Omental fat pad (tissue), 4 donors: Measurements from ENCODE around the gene ATXN7L3. TPM values are rescaled to one million over a fixed set of nuclear protein-coding genes. Genes with fewer than 3 reads are reported as not detected.
A peak's percentile ranks its signal among the peaks of the same experiment; 100 is the strongest.

ENCODE experiments used
- ATAC-seq: fragments of 150-250 bp; one replicate; pipeline ENCODE4 v1.9.1; 2016; ENCODE audit warnings: mild to moderate bottlenecking, moderate library complexity; ENCODE audit not compliant: low FRiP score
- DNase-seq: peaks from one replicate; pipeline ENCODE4 v3.0.0-alpha.2; 2019; ENCODE audit warnings: low spot score
- total RNA-seq, 4 donors: library from RNA; depleted of rRNA; stranded (reverse); fragments of >200 nt; gene quantifications; one replicate each; pipeline ENCODE4 v1.1.0, GENCODE V29; 2016
- TF ChIP-seq, protein P1 (sequence below), 3 donors: fragments of 450-650 bp; IDR thresholded peaks; one replicate each; pipeline ENCODE4 v1.5.1; 2016 to 2017; ENCODE audit warnings: antibody characterized with exemption in 3 of 3, mild to moderate bottlenecking in 3 of 3, moderate library complexity in 2 of 3

ATXN7L3 gene
- total RNA-seq, 4 donors from 2014 or later, result 37.8 to 55.2 (median 45.0) TPM

DNA sequence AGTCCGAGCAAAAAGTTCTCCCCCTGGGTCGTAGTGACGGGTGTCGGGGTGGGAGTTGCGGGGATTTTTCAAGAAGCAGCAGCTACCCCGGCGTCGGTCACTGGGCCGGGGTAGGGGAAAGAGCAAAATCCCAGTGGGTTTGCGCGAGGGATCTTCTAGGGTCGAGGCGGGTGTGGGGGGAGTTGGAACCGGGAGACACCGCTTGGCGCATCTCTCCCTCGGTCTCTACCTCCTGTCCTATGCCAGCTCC, 22.1 kb upstream of the ATXN7L3 start:
- ATAC-seq, result no peak
- TF ChIP-seq, protein P1, sequence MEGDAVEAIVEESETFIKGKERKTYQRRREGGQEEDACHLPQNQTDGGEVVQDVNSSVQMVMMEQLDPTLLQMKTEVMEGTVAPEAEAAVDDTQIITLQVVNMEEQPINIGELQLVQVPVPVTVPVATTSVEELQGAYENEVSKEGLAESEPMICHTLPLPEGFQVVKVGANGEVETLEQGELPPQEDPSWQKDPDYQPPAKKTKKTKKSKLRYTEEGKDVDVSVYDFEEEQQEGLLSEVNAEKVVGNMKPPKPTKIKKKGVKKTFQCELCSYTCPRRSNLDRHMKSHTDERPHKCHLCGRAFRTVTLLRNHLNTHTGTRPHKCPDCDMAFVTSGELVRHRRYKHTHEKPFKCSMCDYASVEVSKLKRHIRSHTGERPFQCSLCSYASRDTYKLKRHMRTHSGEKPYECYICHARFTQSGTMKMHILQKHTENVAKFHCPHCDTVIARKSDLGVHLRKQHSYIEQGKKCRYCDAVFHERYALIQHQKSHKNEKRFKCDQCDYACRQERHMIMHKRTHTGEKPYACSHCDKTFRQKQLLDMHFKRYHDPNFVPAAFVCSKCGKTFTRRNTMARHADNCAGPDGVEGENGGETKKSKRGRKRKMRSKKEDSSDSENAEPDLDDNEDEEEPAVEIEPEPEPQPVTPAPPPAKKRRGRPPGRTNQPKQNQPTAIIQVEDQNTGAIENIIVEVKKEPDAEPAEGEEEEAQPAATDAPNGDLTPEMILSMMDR (IDR thresholded peaks at IDR 0.05), result no peak
- no peak for DNase-seq

DNA sequence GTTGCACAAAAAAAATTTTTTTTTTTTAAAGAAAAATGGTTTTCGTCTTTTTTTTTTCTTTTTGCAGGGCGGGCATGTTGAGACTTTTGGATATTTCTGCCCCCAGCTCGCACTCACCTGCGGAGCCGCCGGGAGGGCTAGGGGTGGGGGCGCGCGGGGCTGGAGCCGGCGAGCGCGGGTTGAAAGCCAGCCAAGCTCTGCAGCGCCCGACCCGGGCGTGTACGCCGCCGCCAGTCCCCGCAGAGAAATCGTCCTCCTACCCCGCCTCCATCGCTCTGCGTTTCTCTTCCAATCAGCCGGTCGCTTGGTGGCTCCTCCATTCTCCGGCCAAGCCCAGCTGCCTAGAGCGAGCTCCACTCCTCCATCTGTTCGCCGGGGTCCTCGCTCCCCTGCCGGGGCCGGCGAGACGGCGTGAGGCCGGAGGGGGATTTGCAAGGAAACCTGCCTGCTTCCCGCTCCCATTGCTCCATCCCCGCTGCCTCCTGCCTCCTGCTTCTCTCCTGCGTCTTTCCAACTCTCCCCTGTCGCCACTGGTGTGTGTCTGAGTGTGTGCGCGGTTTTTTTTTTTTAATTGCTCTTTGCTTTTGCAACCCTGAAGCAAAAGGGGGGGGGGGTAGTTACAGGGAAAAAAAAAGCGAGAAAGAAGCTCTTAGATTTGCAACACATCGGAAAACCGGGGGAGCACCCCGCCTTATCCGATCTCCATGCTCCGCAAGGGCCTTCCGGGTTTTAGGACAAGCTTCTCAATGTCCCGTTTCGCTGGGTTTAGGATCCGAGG, 21.6 kb upstream of the ATXN7L3 start:
- TF ChIP-seq, protein P1 (IDR thresholded peaks at IDR 0.05), result no peak
- no peak for ATAC-seq
- DNase-seq, result no peak

DNA sequence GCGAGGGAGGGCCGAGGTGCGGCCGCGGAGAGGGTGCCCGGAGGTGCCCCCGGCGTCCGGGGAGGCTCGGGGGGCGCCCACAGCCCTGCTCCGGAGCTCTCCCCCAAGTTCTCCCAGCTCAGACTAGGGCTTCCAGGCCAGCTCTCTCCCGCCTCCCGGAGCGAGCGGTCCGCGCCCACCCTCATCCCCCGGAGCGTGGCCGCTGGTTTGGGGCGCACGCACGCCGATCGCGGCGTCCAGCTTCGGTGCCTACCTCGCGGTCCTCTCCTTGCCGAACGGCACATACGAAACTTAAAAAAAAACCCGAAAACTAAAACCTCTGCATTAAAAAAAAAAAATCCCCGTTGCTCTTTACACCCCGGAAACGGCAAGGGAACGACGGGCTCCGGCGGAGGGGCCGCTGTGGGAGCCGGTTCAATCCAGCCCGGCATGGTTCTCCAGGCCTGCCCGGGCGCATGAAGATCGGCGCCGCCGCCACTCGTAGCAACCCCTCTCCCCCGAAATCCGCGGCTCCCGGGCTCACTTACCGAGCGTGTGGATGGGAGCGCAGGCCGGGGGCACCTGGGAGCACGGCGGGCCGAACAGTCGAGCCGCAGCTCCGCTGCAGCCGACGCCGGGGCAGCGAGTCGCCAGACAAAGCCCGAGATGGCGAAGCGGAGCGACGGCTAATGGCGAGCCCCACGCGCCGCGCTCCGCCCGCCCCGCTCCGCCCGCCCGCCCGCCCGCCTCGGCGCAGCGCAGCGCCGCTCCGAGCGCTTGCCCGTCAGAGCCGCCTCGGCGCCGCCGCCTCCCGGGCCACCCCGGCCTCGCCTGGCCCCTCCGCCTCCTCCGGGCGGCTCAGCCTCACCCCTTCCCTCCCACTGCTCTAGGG, 20.8 kb upstream of the ATXN7L3 start:
- DNase-seq (no peak), ATAC-seq (peak; percentile 9)
- TF ChIP-seq, protein P1 (IDR thresholded peaks at IDR 0.05), result no peak

DNA sequence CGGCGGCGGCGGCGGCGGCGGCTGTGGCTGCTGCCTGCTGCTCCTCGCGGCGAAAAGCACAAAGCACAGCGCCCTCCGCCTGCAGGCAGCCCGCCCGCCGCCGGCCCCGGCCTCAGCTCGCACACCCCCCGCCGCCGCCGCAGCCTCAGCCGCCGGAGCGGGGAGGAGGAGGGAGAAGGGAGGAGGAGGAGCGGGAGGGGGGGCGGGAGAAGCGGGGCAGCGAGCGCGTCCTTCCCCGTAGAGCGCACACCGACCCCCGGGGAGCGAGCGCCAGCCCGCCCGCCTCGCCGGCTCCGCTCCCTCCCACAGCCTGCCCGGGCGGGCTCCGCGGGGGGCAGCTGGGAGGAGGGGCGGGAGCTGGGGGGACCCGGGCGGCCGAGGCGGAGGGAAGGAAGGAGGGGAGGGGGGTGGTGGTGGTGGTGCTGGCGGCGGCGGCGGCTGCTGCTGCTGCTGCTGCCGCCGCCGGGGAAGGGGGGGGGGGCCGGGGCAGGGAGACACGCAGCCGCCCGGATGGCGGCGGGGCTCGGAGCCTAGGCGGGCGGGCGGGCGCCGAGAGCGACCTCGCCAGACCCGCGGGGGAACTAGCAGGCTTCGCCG, 20.0 kb upstream of the ATXN7L3 start, which contains the start of gene UBTF:
TSS of gene UBTF (minus strand) at position 60 of the 597 bp plus-strand sequence. CDS start 1,446 bp downstream, outside the sequence.
- DNase-seq (no peak), ATAC-seq (peak; percentile 0)
- TF ChIP-seq, protein P1 (IDR thresholded peaks at IDR 0.05), result no peak

DNA sequence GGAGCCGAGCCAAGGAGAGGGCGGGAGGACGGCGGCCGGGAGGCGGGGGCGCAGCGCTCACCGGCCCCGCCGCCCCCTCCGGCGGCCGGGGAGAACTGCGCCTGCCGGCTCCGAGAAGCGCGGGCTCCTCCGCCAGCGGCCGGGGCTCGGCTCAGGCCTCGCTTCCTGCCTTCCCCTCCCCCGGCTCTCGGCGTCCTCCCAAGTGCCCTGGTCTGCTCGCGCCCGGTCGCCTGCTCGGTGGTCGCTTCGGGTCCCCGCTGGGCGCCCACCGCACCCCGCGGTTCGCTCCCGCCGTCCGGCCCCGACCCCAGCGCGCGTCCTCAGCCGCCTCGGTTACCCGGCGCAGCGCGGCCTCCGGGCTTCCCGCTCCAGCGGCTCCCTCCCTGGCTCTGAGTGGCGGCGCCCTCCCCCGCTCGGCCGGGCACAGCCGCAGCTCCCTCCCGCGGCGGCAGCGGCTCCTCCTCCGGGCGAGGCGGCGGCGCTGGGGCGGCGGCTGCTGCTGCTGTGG, 19.5 kb upstream of the ATXN7L3 start:
- TF ChIP-seq, protein P1 (IDR thresholded peaks at IDR 0.05), result peak in 2 of 3 donors; percentile 22 to 32
- no peak for DNase-seq
- peak; percentile 59 for ATAC-seq

DNA sequence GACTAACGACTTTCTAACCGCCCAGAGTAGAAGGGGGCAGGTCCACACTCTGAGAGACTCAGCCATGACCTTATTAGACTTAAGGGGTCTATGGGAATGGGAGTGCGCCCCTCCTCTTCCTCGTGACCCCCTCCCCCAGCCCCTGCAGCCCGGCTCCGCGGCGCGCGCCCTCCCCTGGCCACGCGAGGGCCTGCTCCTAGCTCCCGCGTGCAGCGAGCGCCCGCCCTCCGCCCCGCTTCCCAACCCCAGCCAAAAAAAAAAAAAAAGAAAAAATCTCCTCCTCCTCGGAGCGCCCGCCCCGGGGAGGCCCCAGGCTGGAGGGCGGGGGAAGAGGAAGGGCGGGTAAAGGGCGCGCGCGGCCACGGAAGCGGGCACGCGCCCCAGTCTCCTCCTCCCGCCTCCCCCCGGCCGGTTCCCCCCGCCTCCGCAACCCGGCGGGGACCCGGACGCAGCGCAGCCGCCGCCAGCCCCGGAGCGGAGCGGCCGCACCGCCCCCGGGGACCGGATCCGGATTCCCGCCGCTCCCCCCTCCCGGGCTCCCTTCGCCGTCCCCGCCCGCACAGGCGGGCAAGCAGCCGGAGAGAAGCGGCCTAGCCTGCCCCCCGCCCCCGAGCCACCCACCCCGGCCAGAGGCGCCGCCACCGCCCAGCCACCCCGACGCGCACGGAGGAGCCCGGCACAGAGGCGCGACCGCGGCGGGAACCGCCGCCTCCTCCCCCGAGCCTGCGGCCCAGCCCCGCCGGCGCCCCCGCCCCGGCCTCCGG, 18.8 kb upstream of the ATXN7L3 start:
- TF ChIP-seq, protein P1 (IDR thresholded peaks at IDR 0.05), result no peak
- DNase-seq (no peak), ATAC-seq (peak; percentile 67)
